Stomach (tissue), 9 donors: ENCODE measurements around the gene PITX2. TPM values are rescaled to one million over a fixed set of nuclear protein-coding genes. Genes with fewer than 3 reads are reported as not detected.

Source experiments
- DNase-seq, 2 donors: peaks; one replicate each; pipeline versions ENCODE4 v3.0.0 to v3.0.0-alpha.2; 2013 to 2019
- H3K27ac ChIP-seq, 5 donors: fragments of 200-600 bp in 4 of 5; sonication (generic) in 4 of 5; one replicate each; pipeline ENCODE4 v1.5.1; 2013 to 2019; ENCODE audit warnings: mild to moderate bottlenecking in 1 of 5, moderate library complexity in 1 of 5
- H3K27me3 ChIP-seq, 3 donors: fragments of 200-600 bp; sonication (generic); one replicate each; pipeline ENCODE4 v1.5.1; 2017 to 2019; ENCODE audit warnings: mixed run types in 1 of 3
- H3K36me3 ChIP-seq, 4 donors: fragments of 200-600 bp; sonication (generic); 1 replicate in 3 of 4; 2 replicates in 1 of 4; pipeline ENCODE4 v1.5.1; 2016 to 2019
- H3K4me1 ChIP-seq, 4 donors: fragments of 200-600 bp; sonication (generic); one replicate each; pipeline ENCODE4 v1.5.1; 2016 to 2019
- H3K4me3 ChIP-seq, 4 donors: fragments of 200-600 bp; sonication (generic) in 3 of 4; one replicate each; pipeline ENCODE4 v1.5.1; 2016 to 2019; ENCODE audit warnings: mild to moderate bottlenecking in 1 of 4
- H3K9me3 ChIP-seq, 4 donors: fragments of 200-600 bp; sonication (generic); one replicate each; pipeline ENCODE4 v1.5.1; 2016 to 2019
- CTCF ChIP-seq, 7 experiments: fragments of 450-650 bp in 4 of 7; fragments of 200-600 bp in 3 of 7; sonication (generic) in 3 of 7; IDR thresholded peaks; one replicate each; pipeline ENCODE4 v1.5.1; 2016 to 2019; ENCODE audit warnings: antibody characterized with exemption in 7 of 7, control low read depth in 2 of 7, mild to moderate bottlenecking in 1 of 7
- EP300 ChIP-seq: sonication (generic); formaldehyde crosslinking; IDR thresholded peaks from one replicate; pipeline ENCODE4 v1.6.1; 2017; ENCODE audit warnings: antibody characterized with exemption
- POLR2A ChIP-seq, 4 donors: fragments of 450-650 bp; IDR thresholded peaks; one replicate each; pipeline ENCODE4 v1.6.1; 2016; ENCODE audit warnings: antibody characterized with exemption in 4 of 4, control low read depth in 2 of 4, mild to moderate bottlenecking in 1 of 4, moderate library complexity in 1 of 4
- POLR2AphosphoS5 ChIP-seq, 3 donors: sonication (generic); formaldehyde crosslinking; IDR thresholded peaks; one replicate each; pipeline ENCODE4 v1.6.1; 2016; ENCODE audit warnings: antibody characterized with exemption in 3 of 3
- WGBS, 5 donors: extraction: QIAGEN DNeasy Blood & Tissue Kit in 3 of 5; methylation state at CpG; one replicate each; pipeline versions ENCODE4 v1.1.5 to v1.1.7; 2013 to 2018; 5-methylcytosine and 5-hydroxymethylcytosine counted together
- intact Hi-C: fragments of 100-400 bp; cut with DNase I; formaldehyde crosslinking; loops from one replicate; pipeline ENCODE4 v1.15.1; 2023; ENCODE audit warnings: low total_unique reads
- polyA plus RNA-seq, 3 donors: library from polyadenylated mRNA; stranded (reverse); fragments of 200-250 nt; gene quantifications; one replicate each; pipeline ENCODE4 v1.2.3, GENCODE V29; 2013
- total RNA-seq, 5 donors: library from RNA; depleted of rRNA; stranded (reverse); fragments of >200 nt; gene quantifications; one replicate each; pipeline versions ENCODE4 v1.1.0 to v1.2.3, GENCODE V29; 2014 to 2016
- donor health status: healthy with polysubstance abuse.
- donor health status: Bipolar disorder and iron deficiency.
- donor health status: healthy.

Gene PITX2
- total and polyA plus RNA-seq, 8 donors, result 0.53 to 2.6 (median 1.1) TPM; not detected in 5

GRCh38 chr4:110623718-110624397, 981 bp upstream of the PITX2 start:
- no peaks in the 10 kb centered on the region for H3K36me3 ChIP-seq
- no peak overlapping the region for H3K4me3 ChIP-seq
- DNase-seq, result no peak
- peaks cover 0 to 26% (median 9%) of the 10 kb centered on the region in 4 donors for H3K9me3 ChIP-seq
- peaks cover 17 to 100% (median 99%) of the 10 kb centered on the region in 3 donors for H3K27me3 ChIP-seq
- intact Hi-C loops, result no loop called here
- TF ChIP-seq POLR2AphosphoS5 (IDR thresholded peaks at IDR 0.05), result no peak
- no peak for TF ChIP-seq POLR2A (IDR thresholded peaks at IDR 0.05)
- no peak for TF ChIP-seq CTCF (IDR thresholded peaks at IDR 0.05)
- TF ChIP-seq EP300, result no peak
- H3K27ac ChIP-seq, result no peak overlapping the region
- WGBS, 5 donors, result 13 to 24% (median 20%) methylated on average over 11 of the region's 11 CpGs
- H3K4me1 ChIP-seq, result peaks cover 26 to 47% (median 38%) of the 10 kb centered on the region in 4 donors

GRCh38 chr4:110621839-110622751, 782 bp downstream of the PITX2 start:
- 4 to 10% (median 8%) methylated on average over 41 to 73 of the region's 73 CpGs for WGBS, 5 donors
- intact Hi-C loops, result no loop called here
- Histone ChIP-seq H3K4me3 (peak overlapping the region; percentile 23 to 48 (median 42)), H3K9me3 (peaks cover 0 to 36% (median 15%) of the 10 kb centered on the region in 4 donors), H3K4me1 (peaks cover 26 to 52% (median 40%) of the 10 kb centered on the region in 4 donors), H3K36me3 (no peaks in the 10 kb centered on the region), H3K27ac (peak overlapping the region in 1 of 5 donors; percentile 54), H3K27me3 (peaks cover 28 to 100% (median 100%) of the 10 kb centered on the region in 3 donors)
- DNase-seq, result peak in 1 of 2 donors; percentile 38
- TF ChIP-seq POLR2A (IDR thresholded peaks at IDR 0.05), result no peak
- no peak for TF ChIP-seq POLR2AphosphoS5 (IDR thresholded peaks at IDR 0.05)
- no peak for TF ChIP-seq CTCF (IDR thresholded peaks at IDR 0.05)
- no peak for TF ChIP-seq EP300

GRCh38 chr4:110621328-110621812, 1.5 kb downstream of the PITX2 start:
- no peaks in the 10 kb centered on the region for H3K36me3 ChIP-seq
- DNase-seq, result peak in 1 of 2 donors; percentile 35
- intact Hi-C loops, result no loop called here
- H3K27me3 ChIP-seq, result peaks cover 28 to 100% (median 100%) of the 10 kb centered on the region in 3 donors
- H3K4me1 ChIP-seq, result peaks cover 26 to 52% (median 40%) of the 10 kb centered on the region in 4 donors
- TF ChIP-seq CTCF (IDR thresholded peaks at IDR 0.05), result no peak
- TF ChIP-seq POLR2A (IDR thresholded peaks at IDR 0.05), result no peak
- TF ChIP-seq POLR2AphosphoS5 (IDR thresholded peaks at IDR 0.05), result no peak
- no peak for TF ChIP-seq EP300
- 5 to 9% (median 6%) methylated on average over 32 to 40 of the region's 40 CpGs for WGBS, 5 donors
- peak overlapping the region; percentile 9 to 48 (median 42) for H3K4me3 ChIP-seq
- peak overlapping the region in 1 of 5 donors; percentile 14 for H3K27ac ChIP-seq
- H3K9me3 ChIP-seq, result peaks cover 0 to 36% (median 15%) of the 10 kb centered on the region in 4 donors
